CD4-positive, alpha-beta memory T cell (primary cell): ENCODE results near the gene ARHGAP6. TPM values are rescaled to one million over a fixed set of nuclear protein-coding genes. Genes with fewer than 3 reads are reported as not detected.
A peak's percentile ranks its signal among the peaks of the same experiment; 100 is the strongest.

Source experiments
- CTCF ChIA-PET: fragments of 350-600 bp; sonication (Branson Sonifier 250); formaldehyde crosslinking; loops from one replicate; lab custom pipeline; 2021; ENCODE audit warnings: inconsistent platforms; ENCODE audit not compliant: partially characterized antibody; lab: Charles Lee
- POLR2A ChIA-PET: fragments of 350-600 bp; sonication (Branson Sonifier 250); formaldehyde crosslinking; loops from one replicate; lab custom pipeline; 2021; ENCODE audit not compliant: partially characterized antibody; lab: Charles Lee
- DNase-seq, 5 donors: peaks; one replicate each; pipeline versions ENCODE4 v3.0.0 to v3.0.0-alpha.2; 2020 to 2022; ENCODE audit warnings: mixed read lengths in 1 of 5
- H3K27ac ChIP-seq: one replicate; pipeline ENCODE4 v1.7.0; 2013; ENCODE audit warnings: low read depth, low read length
- H3K27me3 ChIP-seq: 2 replicates; pipeline ENCODE4 v1.7.0; 2013; ENCODE audit warnings: mild to moderate bottlenecking, low read length, moderate library complexity; ENCODE audit not compliant: insufficient read depth
- H3K36me3 ChIP-seq: 2 replicates; pipeline ENCODE4 v1.7.0; 2013; ENCODE audit warnings: mild to moderate bottlenecking, low read length, moderate library complexity; ENCODE audit not compliant: insufficient read depth
- H3K4me1 ChIP-seq: 2 replicates; pipeline ENCODE4 v1.7.0; 2013; ENCODE audit warnings: mild to moderate bottlenecking, low read length, moderate library complexity; ENCODE audit not compliant: insufficient read depth
- H3K4me3 ChIP-seq, 2 donors: one replicate each; pipeline ENCODE4 v1.7.0; 2013; ENCODE audit warnings: low read length in 2 of 2, mild to moderate bottlenecking in 1 of 2
- H3K9me3 ChIP-seq, 2 donors: one replicate each; pipeline ENCODE4 v1.7.0; 2013; ENCODE audit warnings: low read length in 2 of 2, control low read depth in 1 of 2; ENCODE audit not compliant: control insufficient read depth in 1 of 2
- H3K27ac Mint-ChIP-seq, 7 donors: one replicate each; pipeline ENCODE4 v1.8.0; 2020 to 2021; ENCODE audit warnings: mixed read lengths in 7 of 7, mild to moderate bottlenecking in 6 of 7, inconsistent platforms in 3 of 7, moderate library complexity in 3 of 7
- H3K27me3 Mint-ChIP-seq, 2 donors: one replicate each; pipeline ENCODE4 v1.8.0; 2020 to 2021; ENCODE audit warnings: mixed read lengths in 2 of 2
- H3K36me3 Mint-ChIP-seq, 2 donors: one replicate each; pipeline ENCODE4 v1.8.0; 2020 to 2021; ENCODE audit warnings: mixed read lengths in 2 of 2, inconsistent platforms in 1 of 2, mild to moderate bottlenecking in 1 of 2
- H3K4me1 Mint-ChIP-seq, 4 donors: one replicate each; pipeline ENCODE4 v1.8.0; 2020 to 2021; ENCODE audit warnings: mixed read lengths in 4 of 4, mild to moderate bottlenecking in 1 of 4
- H3K4me3 Mint-ChIP-seq, 8 donors: one replicate each; pipeline ENCODE4 v1.8.0; 2020 to 2021; ENCODE audit warnings: mixed read lengths in 8 of 8, mild to moderate bottlenecking in 7 of 8, moderate library complexity in 6 of 8, inconsistent platforms in 3 of 8
- H3K9me3 Mint-ChIP-seq, 8 donors: one replicate each; pipeline ENCODE4 v1.8.0; 2020 to 2021; ENCODE audit warnings: mixed read lengths in 8 of 8, mild to moderate bottlenecking in 5 of 8, inconsistent platforms in 3 of 8, moderate library complexity in 1 of 8
- intact Hi-C: fragments of 100-400 bp; cut with micrococcal nuclease; formaldehyde crosslinking; loops from one replicate; pipeline ENCODE4 v1.15.1; 2023
- polyA plus RNA-seq, 2 donors: library from polyadenylated mRNA; unstranded; fragments of 300-500 nt; fragmentation: Illumina TruSeq; gene quantifications; one replicate each; pipeline ENCODE4 v1.2.3, GENCODE V29; 2021
- total RNA-seq, 2 experiments: library from RNA; stranded (reverse); gene quantifications; one replicate each; pipeline ENCODE4 v1.2.3, GENCODE V29; 2021

The ARHGAP6 gene
- total and polyA plus RNA-seq, 4 experiments from 2014 or later: not detected

- DNase-seq: no peak
- Histone ChIP-seq H3K9me3 (no peaks in the 10 kb centered on the region), H3K27ac (no peak overlapping the region), H3K36me3 (no peaks in the 10 kb centered on the region), H3K27me3 (no peaks in the 10 kb centered on the region), H3K4me3 (no peak overlapping the region), H3K4me1 (no peaks in the 10 kb centered on the region)
- intact Hi-C loops: no loop called here
- H3K4me1 Mint-ChIP-seq: no peaks in the 10 kb centered on the region
- H3K27ac Mint-ChIP-seq: no peak overlapping the region
- CTCF ChIA-PET: no interaction called here
- H3K27me3 Mint-ChIP-seq: no peaks in the 10 kb centered on the region
- H3K4me3 Mint-ChIP-seq: no peak overlapping the region
- H3K9me3 Mint-ChIP-seq: peaks cover 0 to 5% (median 0%) of the 10 kb centered on the region in 8 donors
- POLR2A ChIA-PET: no interaction called here
- no peaks in the 10 kb centered on the region for H3K36me3 Mint-ChIP-seq
Observed at GRCh38 chrX:11382930-11383329, 282.8 kb downstream of the ARHGAP6 start.

GRCh38 chrX:11381464-11381863, 284.3 kb downstream of the ARHGAP6 start:
- peak in 4 of 5 donors; percentile 0 to 10 (median 8) for DNase-seq

GRCh38 chrX:11380187-11380844, 285.4 kb downstream of the ARHGAP6 start:
- no peaks in the 10 kb centered on the region for H3K4me1 ChIP-seq
- Mint-ChIP-seq H3K9me3 (peaks cover 0 to 5% (median 0%) of the 10 kb centered on the region in 8 donors), H3K27ac (no peak overlapping the region), H3K4me1 (no peaks in the 10 kb centered on the region), H3K4me3 (no peak overlapping the region), H3K27me3 (peaks cover 0 to 2% of the 10 kb centered on the region in 2 donors), H3K36me3 (no peaks in the 10 kb centered on the region)
- no peaks in the 10 kb centered on the region for H3K9me3 ChIP-seq
- intact Hi-C loops: no loop called here
- no peak overlapping the region for H3K4me3 ChIP-seq
- no peaks in the 10 kb centered on the region for H3K36me3 ChIP-seq
- no peak overlapping the region for H3K27ac ChIP-seq
- no peaks in the 10 kb centered on the region for H3K27me3 ChIP-seq
- ChIA-PET POLR2A (no interaction called here), CTCF (no interaction called here)
- DNase-seq: no peak

More at GRCh38 chrX:11381464-11381863, 284.3 kb downstream of the ARHGAP6 start:
- no peaks in the 10 kb centered on the region for H3K9me3 ChIP-seq
- CTCF ChIA-PET: no interaction called here
- Mint-ChIP-seq H3K27ac (no peak overlapping the region), H3K4me1 (no peaks in the 10 kb centered on the region), H3K36me3 (no peaks in the 10 kb centered on the region), H3K9me3 (peaks cover 0 to 5% (median 0%) of the 10 kb centered on the region in 8 donors), H3K27me3 (no peaks in the 10 kb centered on the region), H3K4me3 (no peak overlapping the region)
- intact Hi-C loops: no loop called here
- H3K27ac ChIP-seq: no peak overlapping the region
- H3K27me3 ChIP-seq: no peaks in the 10 kb centered on the region
- POLR2A ChIA-PET: no interaction called here
- H3K4me1 ChIP-seq: no peaks in the 10 kb centered on the region
- H3K36me3 ChIP-seq: no peaks in the 10 kb centered on the region
- no peak overlapping the region for H3K4me3 ChIP-seq

GRCh38 chrX:11376163-11376562, 289.6 kb downstream of the ARHGAP6 start:
- H3K4me1 ChIP-seq: no peaks in the 10 kb centered on the region
- no peaks in the 10 kb centered on the region for H3K27me3 ChIP-seq
- ChIA-PET CTCF (no interaction called here), POLR2A (no interaction called here)
- intact Hi-C loops: no loop called here
- Mint-ChIP-seq H3K4me3 (no peak overlapping the region), H3K36me3 (no peaks in the 10 kb centered on the region), H3K27ac (no peak overlapping the region), H3K9me3 (peaks cover 0 to 5% (median 0%) of the 10 kb centered on the region in 8 donors), H3K4me1 (no peaks in the 10 kb centered on the region), H3K27me3 (peaks cover 0 to 2% of the 10 kb centered on the region in 2 donors)
- no peaks in the 10 kb centered on the region for H3K9me3 ChIP-seq
- no peak overlapping the region for H3K4me3 ChIP-seq
- DNase-seq: no peak
- H3K27ac ChIP-seq: no peak overlapping the region
- no peaks in the 10 kb centered on the region for H3K36me3 ChIP-seq

DNA sequence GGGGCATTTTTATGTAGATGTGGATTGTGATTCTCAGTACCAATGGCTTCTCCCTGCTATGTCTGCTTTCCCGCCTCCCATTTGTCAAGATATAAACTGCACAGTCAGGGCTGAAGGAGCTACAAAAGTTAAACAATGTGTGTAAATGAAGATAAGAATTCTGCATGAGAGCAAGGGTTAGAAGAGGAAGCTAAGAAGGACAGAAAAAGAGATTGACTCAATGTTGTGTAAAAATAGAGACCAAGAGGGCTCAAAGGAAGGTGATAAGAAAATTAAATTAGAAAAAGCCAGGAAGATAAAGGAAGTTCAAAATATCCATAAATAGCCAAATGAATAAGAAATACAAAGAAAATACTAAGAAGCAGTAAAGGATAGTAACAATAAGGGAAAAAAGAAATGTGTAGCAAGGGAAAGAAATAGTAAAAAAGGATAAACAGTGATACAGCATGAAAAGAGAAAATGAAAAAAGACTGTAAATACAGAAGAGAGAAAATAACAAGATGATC, 290.1 kb downstream of the ARHGAP6 start:
- CTCF ChIA-PET: no interaction called here

DNA sequence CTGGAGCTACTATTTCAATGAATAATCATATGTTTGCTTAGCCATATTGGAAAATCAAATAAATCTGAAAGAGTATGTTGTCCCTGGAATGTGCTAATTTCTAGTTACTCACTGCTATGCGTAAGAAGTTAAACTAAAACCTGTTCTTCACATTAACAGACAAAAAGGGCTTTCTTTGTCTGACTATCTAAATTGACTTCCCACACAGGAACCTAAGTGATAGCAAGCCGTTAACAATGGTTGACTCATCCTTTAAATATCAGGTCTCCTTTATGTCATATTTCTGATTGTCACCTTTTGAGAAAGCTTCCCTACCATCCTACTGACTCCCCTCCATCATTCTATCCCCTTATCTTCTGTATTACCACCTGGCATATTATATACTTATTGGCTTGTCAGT, 291.1 kb downstream of the ARHGAP6 start:
- ChIA-PET POLR2A (no interaction called here), CTCF (no interaction called here)
- peaks cover 0 to 2% of the 10 kb centered on the region in 2 donors for H3K27me3 Mint-ChIP-seq
- DNase-seq: no peak
- H3K4me3 Mint-ChIP-seq: no peak overlapping the region
- intact Hi-C loops: no loop called here
- peaks cover 0 to 5% (median under 1%) of the 10 kb centered on the region in 8 donors for H3K9me3 Mint-ChIP-seq
- Histone ChIP-seq H3K36me3 (no peaks in the 10 kb centered on the region), H3K4me1 (no peaks in the 10 kb centered on the region), H3K9me3 (no peaks in the 10 kb centered on the region), H3K27me3 (no peaks in the 10 kb centered on the region), H3K27ac (no peak overlapping the region), H3K4me3 (no peak overlapping the region)
- no peaks in the 10 kb centered on the region for H3K4me1 Mint-ChIP-seq
- H3K36me3 Mint-ChIP-seq: no peaks in the 10 kb centered on the region
- no peak overlapping the region for H3K27ac Mint-ChIP-seq

More for the DNA sequence above, 290.1 kb downstream of the ARHGAP6 start:
- Mint-ChIP-seq H3K4me1 (no peaks in the 10 kb centered on the region), H3K27me3 (peaks cover 0 to 2% of the 10 kb centered on the region in 2 donors), H3K36me3 (no peaks in the 10 kb centered on the region), H3K27ac (no peak overlapping the region), H3K4me3 (no peak overlapping the region), H3K9me3 (peaks cover 0 to 5% (median 0%) of the 10 kb centered on the region in 8 donors)
- Histone ChIP-seq H3K27ac (no peak overlapping the region), H3K36me3 (no peaks in the 10 kb centered on the region), H3K9me3 (no peaks in the 10 kb centered on the region), H3K4me1 (no peaks in the 10 kb centered on the region), H3K27me3 (no peaks in the 10 kb centered on the region), H3K4me3 (no peak overlapping the region)
- no peak for DNase-seq
- intact Hi-C loops: no loop called here
- POLR2A ChIA-PET: no interaction called here

DNA sequence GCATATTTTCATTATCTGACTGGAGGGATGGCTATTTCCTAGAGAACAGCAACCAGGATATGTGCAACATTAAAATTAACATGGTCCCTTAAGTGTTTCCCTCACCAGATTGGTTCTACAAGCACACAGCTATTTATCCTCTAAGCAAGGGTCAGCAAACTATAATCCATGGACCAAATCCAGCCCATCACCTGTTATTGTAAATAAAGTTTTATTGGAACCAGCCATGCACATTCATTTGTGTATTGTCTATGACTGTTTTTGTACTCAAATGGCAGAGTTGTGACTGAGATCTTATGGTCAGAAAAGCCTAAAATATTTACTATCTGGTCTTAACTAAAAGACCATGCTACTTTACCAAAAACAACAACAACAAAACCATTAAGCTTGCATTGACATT, 294.6 kb downstream of the ARHGAP6 start:
- ChIA-PET CTCF (no interaction called here), POLR2A (no interaction called here)
- Mint-ChIP-seq H3K27me3 (peaks cover 0 to 2% of the 10 kb centered on the region in 2 donors), H3K36me3 (no peaks in the 10 kb centered on the region), H3K4me1 (no peaks in the 10 kb centered on the region), H3K9me3 (peaks cover 0 to 2% (median 0%) of the 10 kb centered on the region in 8 donors), H3K27ac (no peak overlapping the region), H3K4me3 (no peak overlapping the region)
- H3K9me3 ChIP-seq: no peaks in the 10 kb centered on the region
- H3K4me1 ChIP-seq: no peaks in the 10 kb centered on the region
- H3K4me3 ChIP-seq: no peak overlapping the region
- intact Hi-C loops: no loop called here
- no peaks in the 10 kb centered on the region for H3K36me3 ChIP-seq
- DNase-seq: no peak
- H3K27ac ChIP-seq: no peak overlapping the region
- no peaks in the 10 kb centered on the region for H3K27me3 ChIP-seq
